ENCODE results near the gene TNS3.

- TF ChIP-seq CTCF (IDR thresholded peaks at IDR 0.05) = no peak
- TF ChIP-seq EZH2 (IDR thresholded peaks at IDR 0.05; ENCODE audit: borderline replicate concordance, insufficient read depth, low read depth, low read length, poor library complexity, severe bottlenecking) = no peak
Observed at GRCh38 chr7:47621979-47622561, 40.2 kb upstream of the TNS3 start.

All from B cell (primary cell).